Activated naive CD8-positive, alpha-beta T cell treated with anti-CD3 and anti-CD28 coated beads, Interleukin-2, amount 50 U/mL, for 16 hours (primary cell): ENCODE data around the gene DNAH8.

Source experiments
- DNase-seq: peaks from one replicate; pipeline ENCODE4 v3.0.0-alpha.2; 2020; ENCODE audit warnings: low read depth, low spot score

Gene DNAH8

DNA sequence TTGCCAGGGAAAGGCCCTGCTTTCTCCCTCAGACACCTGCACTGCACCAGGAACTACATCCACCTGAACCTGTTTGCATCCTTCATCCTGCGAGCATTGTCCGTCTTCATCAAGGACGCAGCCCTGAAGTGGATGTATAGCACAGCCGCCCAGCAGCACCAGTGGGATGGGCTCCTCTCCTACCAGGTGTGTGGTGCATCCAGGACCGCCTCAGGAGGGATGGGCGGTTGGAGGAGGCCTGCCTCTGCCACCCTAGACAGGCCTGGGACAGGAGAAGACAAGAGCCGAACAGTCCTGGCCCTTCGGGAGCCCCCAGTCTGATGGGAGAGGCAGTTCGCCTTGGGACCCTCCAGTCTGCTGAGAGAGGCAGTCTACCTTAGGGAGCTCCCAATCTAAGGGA, 357.7 kb downstream of the DNAH8 start:
- DNase-seq, result no peak

GRCh38 chr6:39073471-39074355, 358.6 kb downstream of the DNAH8 start:
- DNase-seq, result no peak

- no peak for DNase-seq
These were observed 359.4 kb downstream of the DNAH8 start for GRCh38 chr6:39074486-39074885.

DNA sequence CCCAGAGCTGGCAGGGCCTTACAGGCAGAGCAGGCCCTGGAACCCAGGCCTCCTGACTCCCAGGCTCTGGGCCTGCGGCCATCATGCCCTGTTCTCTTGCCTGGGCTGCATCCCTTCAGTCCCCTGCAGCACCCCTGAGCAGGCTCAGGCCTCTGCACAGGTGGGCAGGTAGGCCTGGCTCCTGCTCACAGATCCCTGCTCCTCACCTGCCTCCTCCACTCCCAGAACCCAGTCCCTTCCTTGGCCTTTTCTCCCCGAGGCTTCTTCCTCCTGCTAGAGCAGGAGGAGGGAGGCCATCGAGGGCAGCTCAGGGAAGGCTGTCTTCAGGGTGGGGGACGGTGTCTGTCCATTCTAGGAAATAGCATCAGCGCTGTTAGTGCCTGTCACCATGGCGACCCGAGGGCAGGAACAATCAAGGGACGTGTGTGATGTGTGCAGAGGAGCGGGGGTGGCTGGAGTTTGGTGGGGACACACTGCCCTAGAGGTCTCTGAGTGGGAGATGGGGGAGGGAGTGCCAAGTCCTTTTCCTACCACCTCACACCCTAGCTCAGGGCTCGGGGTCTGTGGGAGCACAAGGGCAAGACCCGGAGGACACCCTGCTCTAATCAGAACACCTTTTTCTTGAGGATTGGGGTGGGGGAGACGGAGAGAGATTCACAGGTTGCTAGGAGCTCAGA, 360.0 kb downstream of the DNAH8 start:
- no peak for DNase-seq

- DNase-seq, result no peak
These were observed 360.9 kb downstream of the DNAH8 start for GRCh38 chr6:39075807-39076622.

DNA sequence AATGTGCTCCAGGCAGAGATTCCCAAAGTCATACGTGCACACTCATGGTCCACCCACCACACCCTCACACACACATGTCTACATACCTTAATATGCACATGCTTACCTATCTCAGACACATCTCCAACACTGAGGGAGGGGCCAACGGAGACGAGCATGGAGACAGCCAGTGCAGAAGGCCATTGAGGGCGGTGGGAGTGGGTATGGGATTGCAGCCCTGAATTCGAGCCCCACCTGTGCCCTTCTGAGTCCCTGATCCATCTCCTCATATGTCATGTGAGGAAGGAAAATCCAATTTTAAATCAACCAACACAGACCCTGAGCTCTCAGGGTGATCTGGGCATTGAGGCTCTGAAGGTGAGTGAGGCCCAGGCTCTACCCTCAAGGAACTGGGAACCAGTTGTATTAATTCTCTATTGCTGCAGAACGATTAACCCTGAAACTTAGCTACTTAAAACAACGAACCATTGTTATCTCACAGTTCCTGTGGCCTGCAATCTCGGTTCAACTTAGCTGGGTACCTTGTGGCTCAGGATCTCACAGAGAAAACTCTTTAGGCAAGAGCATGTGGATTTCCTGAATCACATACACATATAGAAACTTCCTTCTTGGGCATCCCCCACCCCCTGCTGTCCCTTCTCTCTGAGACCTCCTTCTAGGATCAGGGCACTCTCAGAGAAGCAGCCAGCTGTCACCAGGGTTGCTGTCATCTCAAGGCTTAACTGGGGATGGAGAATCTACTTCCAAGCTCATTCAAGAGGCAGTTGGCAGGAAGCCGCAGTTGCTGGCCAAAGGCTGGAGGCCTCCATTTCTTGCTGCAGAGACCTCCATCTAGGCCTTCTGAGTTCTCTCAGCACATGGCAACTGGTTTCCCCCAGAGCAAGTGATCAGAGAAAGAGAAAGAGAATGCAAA, 361.8 kb downstream of the DNAH8 start:
- DNase-seq, result no peak

DNA sequence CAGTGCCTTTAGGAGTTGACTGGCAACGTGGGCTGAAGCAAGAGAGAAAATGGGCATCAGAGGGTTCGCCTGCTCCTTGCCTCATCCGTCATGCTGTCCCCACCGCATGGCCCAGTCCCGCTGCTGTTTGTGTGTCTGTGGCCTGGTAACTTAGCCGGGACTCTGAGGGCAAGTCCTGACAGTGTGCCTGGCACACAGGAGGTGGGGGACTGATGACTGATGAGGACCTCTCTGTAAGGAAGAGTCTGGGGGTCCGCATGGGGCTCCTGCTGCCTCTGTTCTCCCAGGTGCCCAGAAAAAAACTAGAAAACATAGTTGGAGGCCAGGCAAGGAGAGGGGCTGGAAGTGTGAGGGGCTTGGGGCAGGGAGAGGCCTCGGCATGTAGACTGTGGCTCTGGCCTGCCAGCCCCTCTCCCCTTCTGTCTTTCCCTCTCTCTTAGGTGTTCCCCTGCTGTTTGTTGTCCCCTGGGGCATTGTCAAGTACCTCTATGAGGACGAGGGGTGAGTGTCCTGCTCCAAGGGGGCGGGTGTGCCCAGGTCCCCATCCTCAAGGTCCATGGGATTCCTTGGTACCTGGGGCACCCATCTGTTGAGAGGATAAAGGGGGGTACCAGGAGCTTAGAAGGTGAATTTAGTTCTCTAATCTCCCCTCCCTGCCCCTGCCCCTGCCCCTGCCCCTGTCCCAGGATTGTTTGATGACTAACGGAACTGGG, 362.9 kb downstream of the DNAH8 start:
- DNase-seq, result no peak

- no peak for DNase-seq
These were observed 363.6 kb downstream of the DNAH8 start for GRCh38 chr6:39078695-39079094.

DNA sequence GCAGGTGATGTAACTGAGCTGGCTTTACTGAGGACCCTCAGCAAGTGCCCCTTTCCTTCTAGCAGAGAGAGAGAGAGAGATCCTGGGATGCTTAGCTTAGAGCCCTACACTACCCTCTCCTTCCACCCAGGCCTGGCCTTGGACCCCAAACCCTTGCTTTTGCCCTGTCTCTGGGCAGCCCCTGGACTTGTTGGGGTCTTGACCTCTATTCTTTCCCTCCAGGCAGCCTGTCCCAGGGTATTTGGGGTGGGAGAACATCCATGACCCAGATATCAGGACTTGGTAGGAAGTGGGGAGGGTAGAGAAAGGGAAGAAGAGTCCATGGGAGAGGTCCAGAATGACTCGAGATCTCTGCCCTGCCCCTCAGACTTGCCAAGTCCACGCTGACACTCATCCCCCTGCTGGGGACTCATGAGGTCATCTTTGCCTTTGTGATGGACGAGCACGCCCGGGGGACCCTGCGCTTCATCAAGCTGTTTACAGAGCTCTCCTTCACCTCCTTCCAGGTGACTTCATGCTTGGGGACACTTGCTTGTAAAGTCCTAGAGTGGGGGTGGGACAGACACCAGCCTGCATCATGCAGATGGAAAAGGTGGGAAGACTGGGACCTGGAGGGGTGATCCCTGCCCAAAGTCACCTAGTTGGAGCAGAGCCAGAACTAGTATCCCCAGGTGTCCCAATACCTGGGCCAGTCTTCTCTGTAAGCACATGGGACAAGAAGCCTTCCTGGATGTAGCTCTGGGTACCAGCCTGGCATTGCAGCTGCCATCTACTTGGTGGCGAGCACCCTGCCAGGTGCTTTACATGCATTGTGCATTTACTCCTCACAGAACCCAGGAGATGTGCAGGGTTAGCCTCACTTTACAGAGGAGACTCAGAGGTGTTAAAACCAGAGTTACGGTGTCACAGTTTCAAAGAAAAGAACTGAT, 364.4 kb downstream of the DNAH8 start:
- DNase-seq, result no peak
